WTC11 (cell line): ENCODE results near the gene C3orf70. TPM values are rescaled to one million over a fixed set of nuclear protein-coding genes. Genes with fewer than 3 reads are reported as not detected.

Experiments used
- ATAC-seq: fragments of 200-7000 bp; cut with Tn5 transposase; 2 replicates; pipeline ENCODE4 v1.10.0; 2021; ENCODE audit warnings: mild to moderate bottlenecking, moderate library complexity
- CTCF ChIA-PET: fragments of 300-600 bp; sonication (Branson Sonifier 250); formaldehyde crosslinking; loops from one replicate; lab custom pipeline; 2021; ENCODE audit warnings: antibody characterized with exemption; lab: Charles Lee
- POLR2A ChIA-PET: fragments of 350-600 bp; sonication (Branson Sonifier 250); formaldehyde crosslinking; loops from one replicate; lab custom pipeline; 2021; ENCODE audit warnings: antibody characterized with exemption; lab: Charles Lee
- DNase-seq: peaks from one replicate; pipeline ENCODE4 v3.0.0; 2021; ENCODE audit warnings: low spot score
- H3K27ac Mint-ChIP-seq: 2 replicates; pipeline ENCODE4 v1.8.0; 2021; ENCODE audit warnings: mixed read lengths
- H3K27me3 Mint-ChIP-seq: 2 replicates; pipeline ENCODE4 v1.8.0; 2021; ENCODE audit warnings: low read depth, mild to moderate bottlenecking, moderate library complexity, mixed read lengths
- H3K36me3 Mint-ChIP-seq: 2 replicates; pipeline ENCODE4 v1.8.0; 2021; ENCODE audit warnings: mixed read lengths
- H3K4me1 Mint-ChIP-seq: 2 replicates; pipeline ENCODE4 v1.8.0; 2022; ENCODE audit warnings: mixed read lengths
- H3K4me3 Mint-ChIP-seq: 2 replicates; pipeline ENCODE4 v1.8.0; 2021; ENCODE audit warnings: mild to moderate bottlenecking, moderate library complexity, mixed read lengths
- H3K9me3 Mint-ChIP-seq: 2 replicates; pipeline ENCODE4 v1.8.0; 2021; ENCODE audit warnings: mixed read lengths
- ATF1 ChIP-seq: sonication (generic); formaldehyde crosslinking; IDR thresholded peaks from 2 replicates; pipeline ENCODE4 v1.8.1; 2023; ENCODE audit warnings: mild to moderate bottlenecking, moderate library complexity, missing genetic modification reagents
- ATF2 ChIP-seq: sonication (generic); formaldehyde crosslinking; IDR thresholded peaks from 2 replicates; pipeline ENCODE4 v1.8.1; 2022; ENCODE audit warnings: low read depth, missing genetic modification reagents, borderline replicate concordance
- CBFB ChIP-seq: sonication (generic); formaldehyde crosslinking; IDR thresholded peaks from 2 replicates; pipeline ENCODE4 v1.8.1; 2022; ENCODE audit warnings: mild to moderate bottlenecking, low read depth, missing genetic modification reagents
- E2F1 ChIP-seq: sonication (generic); formaldehyde crosslinking; IDR thresholded peaks from 2 replicates; pipeline ENCODE4 v1.8.0; 2022; ENCODE audit warnings: mild to moderate bottlenecking, missing genetic modification reagents
- FOXJ3 ChIP-seq: sonication (generic); formaldehyde crosslinking; IDR thresholded peaks from 2 replicates; pipeline ENCODE4 v1.9.0; 2021; ENCODE audit warnings: missing genetic modification reagents, mild to moderate bottlenecking, borderline replicate concordance
- IRF1 ChIP-seq: sonication (generic); formaldehyde crosslinking; IDR thresholded peaks from 2 replicates; pipeline ENCODE4 v1.8.0; 2023; ENCODE audit warnings: missing genetic modification reagents
- JAZF1 ChIP-seq: fragments of 250-450 bp; sonication (Bioruptor Pico); IDR thresholded peaks from 2 replicates; pipeline ENCODE4 v1.9.0; 2021; ENCODE audit warnings: moderate library complexity, mild to moderate bottlenecking, inconsistent platforms
- NFATC4 ChIP-seq: fragments of 250-450 bp; sonication (Bioruptor Pico); IDR thresholded peaks from 2 replicates; pipeline ENCODE4 v1.9.0; 2021; ENCODE audit warnings: mild to moderate bottlenecking
- NR2C2 ChIP-seq: sonication (generic); formaldehyde crosslinking; IDR thresholded peaks from 2 replicates; pipeline ENCODE4 v1.8.0; 2022; ENCODE audit warnings: mild to moderate bottlenecking, missing genetic modification reagents
- PREB ChIP-seq: sonication (generic); formaldehyde crosslinking; IDR thresholded peaks from 2 replicates; pipeline ENCODE4 v1.8.1; 2022; ENCODE audit warnings: mild to moderate bottlenecking, missing genetic modification reagents, moderate library complexity, borderline replicate concordance
- TP53 ChIP-seq: sonication (generic); formaldehyde crosslinking; IDR thresholded peaks from 2 replicates; pipeline ENCODE4 v1.8.1; 2023; ENCODE audit warnings: mild to moderate bottlenecking, missing genetic modification reagents
- ZBTB43 ChIP-seq: sonication (generic); formaldehyde crosslinking; IDR thresholded peaks from 2 replicates; pipeline ENCODE4 v1.8.1; 2023; ENCODE audit warnings: mild to moderate bottlenecking, missing genetic modification reagents
- ZMAT4 ChIP-seq: fragments of 250-450 bp; sonication (Bioruptor Pico); IDR thresholded peaks from 2 replicates; pipeline ENCODE4 v1.9.0; 2021; ENCODE audit warnings: mild to moderate bottlenecking
- ZNF281 ChIP-seq: sonication (generic); formaldehyde crosslinking; IDR thresholded peaks from 2 replicates; pipeline ENCODE4 v1.8.0; 2023; ENCODE audit warnings: mild to moderate bottlenecking, missing genetic modification reagents
- ZNF532 ChIP-seq: fragments of 250-450 bp; sonication (Bioruptor Pico); IDR thresholded peaks from 2 replicates; pipeline ENCODE4 v1.9.0; 2021; ENCODE audit warnings: mild to moderate bottlenecking, borderline replicate concordance
- total RNA-seq: library from RNA; stranded (reverse); gene quantifications from 3 replicates; pipeline ENCODE4 v1.2.3, GENCODE V29; 2021

The C3orf70 gene
- total RNA-seq, 1 experiment from 2014 or later = 0.70 TPM

- no peak overlapping the region for H3K27ac Mint-ChIP-seq
- H3K9me3 Mint-ChIP-seq = peaks cover 14% of the 10 kb centered on the region
- H3K4me1 Mint-ChIP-seq = no peaks in the 10 kb centered on the region
- ChIA-PET CTCF (no interaction called here), POLR2A (no interaction called here)
- DNase-seq (no peak), ATAC-seq (no peak)
- no peak overlapping the region for H3K4me3 Mint-ChIP-seq
- H3K36me3 Mint-ChIP-seq = no peaks in the 10 kb centered on the region
- no peak for TF ChIP-seq ATF2 (CRISPR knock-in tag)
- no peak for TF ChIP-seq NR2C2 (CRISPR knock-in tag)
- TF ChIP-seq ZNF532 = no peak
- TF ChIP-seq IRF1 (CRISPR knock-in tag) = no peak
- TF ChIP-seq PREB = no peak
- TF ChIP-seq CBFB (CRISPR knock-in tag) = no peak
- TF ChIP-seq JAZF1 = no peak
- no peak for TF ChIP-seq ZNF281
- no peak for TF ChIP-seq ATF1 (CRISPR knock-in tag)
- no peak for TF ChIP-seq E2F1
- H3K27me3 Mint-ChIP-seq = no peaks in the 10 kb centered on the region
These were observed 32.7 kb downstream of the C3orf70 start for GRCh38 chr3:185120126-185120525.

GRCh38 chr3:185115371-185115770 lies 37.5 kb downstream of the C3orf70 start:
- ChIA-PET POLR2A (no interaction called here), CTCF (no interaction called here)
- peaks cover 14% of the 10 kb centered on the region for H3K36me3 Mint-ChIP-seq
- no peaks in the 10 kb centered on the region for H3K27me3 Mint-ChIP-seq
- H3K9me3 Mint-ChIP-seq = peaks cover 26% of the 10 kb centered on the region
- DNase-seq = no peak
- no peak for ATAC-seq
- no peak overlapping the region for H3K4me3 Mint-ChIP-seq
- no peak overlapping the region for H3K27ac Mint-ChIP-seq
- no peaks in the 10 kb centered on the region for H3K4me1 Mint-ChIP-seq
- TF ChIP-seq FOXJ3 (no peak), TP53 (CRISPR knock-in tag) (no peak), ZBTB43 (CRISPR knock-in tag) (no peak), ZMAT4 (CRISPR knock-in tag) (no peak), ATF2 (CRISPR knock-in tag) (no peak), NR2C2 (CRISPR knock-in tag) (no peak), PREB (no peak), NFATC4 (CRISPR knock-in tag) (no peak)
